ENCODE measurements around the gene TMEFF2. TPM values are rescaled to one million over a fixed set of nuclear protein-coding genes. Genes with fewer than 3 reads are reported as not detected.

Gene TMEFF2
- total and polyA plus RNA-seq, 2 experiments from 2014 or later, result 0.13 TPM; not detected in 1

DNA sequence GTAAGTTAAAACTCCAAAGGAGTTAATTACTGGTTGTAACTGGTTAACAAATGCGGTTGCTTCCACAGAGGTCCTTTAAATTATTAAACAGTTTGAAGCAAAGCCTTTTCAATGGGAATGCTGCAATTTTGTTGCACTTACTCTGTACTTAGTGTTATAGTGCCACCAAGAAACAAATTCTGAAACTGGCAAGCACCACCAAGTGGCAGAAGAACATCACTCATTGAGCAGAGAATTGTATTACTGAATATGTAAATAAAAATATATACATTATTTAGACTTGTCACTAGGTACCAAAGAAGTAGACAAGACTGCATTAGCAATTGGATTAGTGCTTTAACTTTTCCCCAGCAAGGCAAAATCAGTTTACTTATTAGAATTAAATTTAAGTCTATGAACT is 2.6 kb upstream of the TMEFF2 start:
- Histone ChIP-seq H3K9me3 (ENCODE audit: low read depth) (no peaks in the 10 kb centered on the region), H3K4me2 (ENCODE audit: unreplicated experiment) (no peak overlapping the region), H3K36me3 (ENCODE audit: low read depth) (no peaks in the 10 kb centered on the region), H3F3A (ENCODE audit: insufficient read depth) (no peaks in the 10 kb centered on the region), H3K79me2 (ENCODE audit: insufficient read depth) (no peaks in the 10 kb centered on the region), H3K9ac (no peak overlapping the region), H3K4me1 (ENCODE audit: insufficient read depth) (no peaks in the 10 kb centered on the region), H3K27me3 (replicated peaks; ENCODE audit: insufficient read depth) (peaks cover 60% of the 10 kb centered on the region), H3K9me2 (ENCODE audit: insufficient read depth) (no peaks in the 10 kb centered on the region), H2AFZ (no peak overlapping the region), H3K4me3 (no peak overlapping the region), H4K20me1 (ENCODE audit: insufficient read depth) (no peaks in the 10 kb centered on the region), H3K27ac (no peak overlapping the region)
- TF ChIP-seq EZH2 (IDR thresholded peaks at IDR 0.05; ENCODE audit: insufficient read depth, poor library complexity, severe bottlenecking) (no peak), EZH2phosphoT487 (IDR thresholded peaks at IDR 0.05; ENCODE audit: insufficient read depth, low read depth) (no peak)
- peak; percentile 13 for DNase-seq
- in situ Hi-C loops (cut with MboI), result no loop called here
- WGBS, 2 experiments (ENCODE audit: low coverage in 1 of 2, low lambda C conversion rate in 2 of 2, missing lambda C conversion rate in 2 of 2), result 89 to 92% methylated on average over 1 of the region's 1 CpG

- in situ Hi-C loops (cut with MboI), result no loop called here
- H3F3A ChIP-seq (ENCODE audit: insufficient read depth), result no peaks in the 10 kb centered on the region
- peak overlapping the region; percentile 71 for H2AFZ ChIP-seq
Measured at GRCh38 chr2:192196421-192197194, 1.9 kb upstream of the TMEFF2 start.

DNA sequence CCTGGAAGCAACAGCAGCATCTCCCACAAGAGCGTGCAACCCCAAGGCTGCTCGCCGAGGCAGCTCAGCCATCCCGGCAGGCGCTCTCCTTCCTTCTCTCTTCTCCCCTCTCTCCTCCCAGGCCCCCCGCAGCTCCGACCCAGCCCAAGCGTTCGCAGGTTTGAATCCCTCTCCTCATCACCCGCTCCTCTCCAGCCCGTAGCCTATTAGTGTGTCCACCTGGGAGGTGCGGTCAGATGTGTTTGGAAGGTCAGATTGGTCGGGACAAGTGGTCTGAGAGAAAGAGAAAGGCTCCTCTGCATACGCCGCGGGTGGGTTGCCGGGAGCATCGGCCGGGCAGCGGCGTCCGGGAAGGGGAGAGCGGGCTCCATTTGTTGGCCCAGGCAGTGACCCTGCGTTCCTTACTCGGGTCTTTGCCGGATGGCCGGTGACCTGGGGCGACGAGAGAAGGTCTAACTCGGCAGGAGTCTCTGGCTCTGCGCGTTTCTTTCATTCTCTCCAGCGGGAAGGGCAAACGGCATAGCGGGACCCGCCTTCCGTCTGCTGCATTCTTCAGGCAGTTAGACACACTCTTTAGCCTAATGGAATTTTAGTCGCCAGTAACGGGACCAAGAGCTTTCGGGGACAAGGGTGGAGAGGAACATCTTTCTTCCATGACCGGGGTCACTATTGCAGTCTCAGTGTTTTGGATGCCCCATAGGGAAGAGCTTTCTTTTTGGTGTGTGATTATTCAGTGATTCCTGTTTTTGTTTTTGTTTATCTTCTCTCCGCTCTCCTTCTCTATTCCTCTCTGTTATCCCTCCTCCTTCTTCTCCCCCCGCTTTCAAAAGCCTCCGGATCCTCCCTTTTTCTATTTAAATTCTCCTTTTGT is 1.1 kb upstream of the TMEFF2 start:
- WGBS, 2 experiments (ENCODE audit: low coverage in 1 of 2, low lambda C conversion rate in 2 of 2, missing lambda C conversion rate in 2 of 2), result 2 to 3% methylated on average over 42 to 43 of the region's 44 CpGs
- no peaks in the 10 kb centered on the region for H3K9me2 ChIP-seq (ENCODE audit: insufficient read depth)
- no peaks in the 10 kb centered on the region for H3K36me3 ChIP-seq (ENCODE audit: low read depth)
- DNase-seq, result peak; percentile 65
- peak overlapping the region; percentile 60 for H3K4me2 ChIP-seq (ENCODE audit: unreplicated experiment)
- peak overlapping the region; percentile 68 for H3K4me3 ChIP-seq
- no peaks in the 10 kb centered on the region for H3K9me3 ChIP-seq (ENCODE audit: low read depth)
- H3K27ac ChIP-seq, result no peak overlapping the region
- peaks cover 67% of the 10 kb centered on the region for H3K27me3 ChIP-seq (replicated peaks; ENCODE audit: insufficient read depth)
- TF ChIP-seq EZH2 (IDR thresholded peaks at IDR 0.05; ENCODE audit: insufficient read depth, poor library complexity, severe bottlenecking), result peak; percentile 26
- TF ChIP-seq EZH2phosphoT487 (IDR thresholded peaks at IDR 0.05; ENCODE audit: insufficient read depth, low read depth), result no peak; the same call in 1 of the 2 replicates
- H3F3A ChIP-seq (ENCODE audit: insufficient read depth), result no peaks in the 10 kb centered on the region
- H3K4me1 ChIP-seq (ENCODE audit: insufficient read depth), result no peaks in the 10 kb centered on the region
- no peaks in the 10 kb centered on the region for H4K20me1 ChIP-seq (ENCODE audit: insufficient read depth)
- in situ Hi-C loops (cut with MboI), result no loop called here
- peak overlapping the region; percentile 71 for H2AFZ ChIP-seq
- no peaks in the 10 kb centered on the region for H3K79me2 ChIP-seq (ENCODE audit: insufficient read depth)
- H3K9ac ChIP-seq, result no peak overlapping the region

More at GRCh38 chr2:192196421-192197194, 1.9 kb upstream of the TMEFF2 start:
- Histone ChIP-seq H3K9me3 (ENCODE audit: low read depth) (no peaks in the 10 kb centered on the region), H3K27ac (no peak overlapping the region), H3K36me3 (ENCODE audit: low read depth) (no peaks in the 10 kb centered on the region), H4K20me1 (ENCODE audit: insufficient read depth) (no peaks in the 10 kb centered on the region), H3K9me2 (ENCODE audit: insufficient read depth) (no peaks in the 10 kb centered on the region), H3K4me2 (ENCODE audit: unreplicated experiment) (peak overlapping the region; percentile 60), H3K9ac (no peak overlapping the region), H3K27me3 (replicated peaks; ENCODE audit: insufficient read depth) (peaks cover 68% of the 10 kb centered on the region), H3K4me1 (ENCODE audit: insufficient read depth) (no peaks in the 10 kb centered on the region), H3K79me2 (ENCODE audit: insufficient read depth) (no peaks in the 10 kb centered on the region), H3K4me3 (peak overlapping the region; percentile 68; the same call in 1 of the 2 replicates)
- WGBS, 2 experiments (ENCODE audit: low coverage in 1 of 2, low lambda C conversion rate in 2 of 2, missing lambda C conversion rate in 2 of 2), result 17% methylated on average over 14 of the region's 14 CpGs
- TF ChIP-seq EZH2phosphoT487 (IDR thresholded peaks at IDR 0.05; ENCODE audit: insufficient read depth, low read depth) (no peak), EZH2 (IDR thresholded peaks at IDR 0.05; ENCODE audit: insufficient read depth, poor library complexity, severe bottlenecking) (peak; percentile 77)
- DNase-seq, result peak; percentile 10

DNA sequence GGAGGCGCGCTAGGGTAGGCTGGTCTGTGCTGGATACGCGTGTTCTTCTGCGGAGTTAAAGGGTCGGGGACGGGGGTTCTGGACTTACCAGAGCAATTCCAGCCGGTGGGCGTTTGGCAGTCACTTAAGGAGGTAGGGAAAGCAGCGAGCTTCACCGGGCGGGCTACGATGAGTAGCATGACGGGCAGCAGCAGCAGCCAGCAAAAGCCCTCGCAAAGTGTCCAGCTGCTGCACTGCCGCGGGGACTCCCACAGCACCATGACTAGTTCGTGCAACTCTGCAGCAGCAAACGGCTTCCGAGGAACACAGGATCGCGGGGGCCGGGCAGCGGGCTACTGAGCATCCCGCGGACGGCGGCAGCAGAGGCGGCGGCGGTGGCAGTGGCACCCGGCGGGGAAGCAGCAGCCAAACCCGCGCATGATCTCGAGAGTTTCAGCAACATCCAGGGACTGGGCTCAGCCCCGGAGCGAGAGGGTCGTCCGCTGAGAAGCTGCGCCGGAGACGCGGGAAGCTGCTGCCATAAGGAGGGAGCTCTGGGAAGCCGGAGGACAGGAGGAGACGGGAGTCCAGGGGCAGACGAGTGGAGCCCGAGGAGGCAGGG is 368 bp downstream of the TMEFF2 start:
- Histone ChIP-seq H3K79me2 (ENCODE audit: insufficient read depth) (no peaks in the 10 kb centered on the region), H3K36me3 (ENCODE audit: low read depth) (no peaks in the 10 kb centered on the region), H3K4me3 (peak overlapping the region; percentile 68), H3K9me2 (ENCODE audit: insufficient read depth) (no peaks in the 10 kb centered on the region), H3K9me3 (ENCODE audit: low read depth) (no peaks in the 10 kb centered on the region), H3K27ac (no peak overlapping the region), H3F3A (ENCODE audit: insufficient read depth) (no peaks in the 10 kb centered on the region), H3K27me3 (replicated peaks; ENCODE audit: insufficient read depth) (peaks cover 66% of the 10 kb centered on the region), H3K4me1 (ENCODE audit: insufficient read depth) (no peaks in the 10 kb centered on the region), H3K4me2 (ENCODE audit: unreplicated experiment) (peak overlapping the region; percentile 60), H4K20me1 (ENCODE audit: insufficient read depth) (no peaks in the 10 kb centered on the region), H3K9ac (no peak overlapping the region), H2AFZ (peak overlapping the region; percentile 71)
- in situ Hi-C loops (cut with MboI), result no loop called here
- DNase-seq, result peak; percentile 68
- WGBS, 2 experiments (ENCODE audit: low coverage in 1 of 2, low lambda C conversion rate in 2 of 2, missing lambda C conversion rate in 2 of 2), result 4 to 6% methylated on average over 38 to 48 of the region's 48 CpGs
- TF ChIP-seq EZH2 (IDR thresholded peaks at IDR 0.05; ENCODE audit: insufficient read depth, poor library complexity, severe bottlenecking) (peak; percentile 75), EZH2phosphoT487 (IDR thresholded peaks at IDR 0.05; ENCODE audit: insufficient read depth, low read depth) (0 out of 2 replicates have a peak, but pooled peaks have one; percentile 60)

All from GM23248 (cell line).